ENCODE results near the gene SCLY.

GRCh38 chr2:238132463-238133450, 72.0 kb downstream of the SCLY start:
- TF ChIP-seq POLR2AphosphoS5 (IDR thresholded peaks at IDR 0.05; ENCODE audit: insufficient read depth in 1 of 2, low read depth in 1 of 2) (no peak), CTCF (IDR thresholded peaks at IDR 0.05) (no peak)

Measured in vagina (tissue), 2 donors.